A375 (cell line): ENCODE results near the gene ENAH. TPM values are rescaled to one million over a fixed set of nuclear protein-coding genes. Genes with fewer than 3 reads are reported as not detected.

Source experiments
- total RNA-seq: library from RNA; depleted of rRNA; stranded (reverse); fragments of >200 nt; shearing (Covaris generic); gene quantifications from 2 replicates; pipeline ENCODE4 v1.2.3, GENCODE V29; 2014; rRNA removed

The ENAH gene
- 96.3 and 118 TPM in 2 replicates for total RNA-seq

GRCh38 chr1:225652729-225653462 lies at the start of gene ENAH:
Gene ENAH (minus strand): TSS chr1:225653123. CDS start chr1:225652690, 433 bp downstream.

Other genes with a start within 250 kb of the ENAH start
- gene LBR, start 225.1 kb downstream of the ENAH start, total RNA-seq: 25.7 and 28.0 TPM in 2 replicates
- 140 and 148 TPM in 2 replicates for gene SRP9, start 124.7 kb upstream of the ENAH start, total RNA-seq
- 16.7 and 19.0 TPM in 2 replicates for gene EPHX1, start 157.0 kb upstream of the ENAH start, total RNA-seq
- 58.1 and 68.7 TPM in 2 replicates for gene TMEM63A, start 229.3 kb upstream of the ENAH start, total RNA-seq
- gene LEFTY1, start 236.0 kb upstream of the ENAH start, total RNA-seq: 0.38 and 0.82 TPM in 2 replicates